ENCODE measurements around the gene PEMT. TPM values are rescaled to one million over a fixed set of nuclear protein-coding genes. Genes with fewer than 3 reads are reported as not detected.

Gene PEMT
- total and polyA plus RNA-seq, 9 donors: 6.6 to 62.8 (median 32.5) TPM

DNA sequence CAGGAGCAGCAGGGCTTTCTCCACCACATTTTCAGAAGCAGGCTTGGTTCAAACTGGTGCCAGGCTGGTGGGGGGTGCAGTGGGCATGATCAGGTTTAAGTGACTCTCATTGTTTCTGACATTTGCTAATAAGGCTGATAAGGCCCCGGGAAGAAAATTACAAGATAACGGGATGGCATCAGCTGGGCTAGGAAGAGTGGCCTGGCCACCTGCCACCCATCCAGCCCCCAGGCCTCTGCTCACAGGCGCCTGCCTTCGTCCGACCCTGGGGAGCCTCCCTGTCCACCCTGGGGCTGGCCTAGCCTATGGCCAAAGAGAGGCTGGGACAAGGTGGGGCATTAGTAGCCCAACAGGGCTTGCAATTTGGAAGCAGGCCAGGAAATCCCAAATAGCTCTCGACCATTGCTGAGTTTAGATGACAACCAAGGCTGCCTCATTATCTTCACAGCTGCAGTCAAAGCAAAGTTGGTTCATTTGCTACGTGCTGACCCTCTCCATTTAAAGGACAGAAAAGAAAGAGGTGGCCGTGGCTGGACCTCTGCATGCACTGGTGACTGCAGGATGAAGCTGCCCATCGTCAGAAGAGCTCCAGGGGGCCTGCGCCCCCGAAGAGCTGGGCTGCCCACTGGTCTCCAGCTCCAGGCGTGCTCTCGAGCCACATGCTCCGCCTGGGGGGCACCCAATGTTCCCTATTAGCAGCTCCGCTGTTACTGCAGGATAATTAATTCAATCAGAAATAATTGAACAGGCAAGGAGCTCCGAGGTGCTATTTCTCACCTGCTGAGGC, 44.9 kb downstream of the PEMT start:
- no peak for DNase-seq
- intact Hi-C loops (cut with DNase I): no loop called here
- no peak overlapping the region for H3K27ac ChIP-seq

DNA sequence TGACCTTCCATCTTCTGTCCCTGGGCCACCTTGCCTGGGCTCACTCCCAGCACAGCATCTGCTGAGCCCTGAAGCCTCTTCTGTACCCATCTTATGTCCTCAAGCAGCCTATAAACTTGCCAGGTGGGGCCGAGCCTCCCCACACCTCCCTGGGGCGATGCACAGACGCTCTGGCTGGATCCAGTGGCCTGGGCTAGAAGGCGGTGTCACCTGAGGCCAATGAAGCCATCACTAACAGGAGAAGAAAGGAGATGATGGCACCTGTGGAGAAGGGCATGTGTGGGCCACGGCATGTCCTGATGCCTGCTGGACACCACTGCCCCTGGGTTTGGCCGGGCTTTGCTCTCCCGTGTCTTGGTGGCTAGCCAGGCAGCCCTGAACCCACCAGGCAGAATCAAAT, 45.5 kb downstream of the PEMT start:
- Histone ChIP-seq H3K36me3 (no peaks in the 10 kb centered on the region), H3K27me3 (no peaks in the 10 kb centered on the region), H3K9me3 (no peaks in the 10 kb centered on the region), H3K4me3 (no peak overlapping the region), H3K4me1 (ENCODE audit: insufficient read depth) (peaks cover 8% of the 10 kb centered on the region), H3K27ac (no peak overlapping the region)
- intact Hi-C loops (cut with DNase I): no loop called here
- DNase-seq: no peak
- 88 to 94% (median 91%) methylated on average over 7 of the region's 7 CpGs for WGBS, 3 donors
- no peak for TF ChIP-seq POLR2A (IDR thresholded peaks at IDR 0.05)
- TF ChIP-seq CTCF (IDR thresholded peaks at IDR 0.05): no peak
- no peak for TF ChIP-seq EP300 (IDR thresholded peaks at IDR 0.05)

More for the DNA sequence above, 44.9 kb downstream of the PEMT start:
- Histone ChIP-seq H3K9me3 (no peaks in the 10 kb centered on the region), H3K27me3 (no peaks in the 10 kb centered on the region), H3K4me3 (no peak overlapping the region), H3K36me3 (no peaks in the 10 kb centered on the region), H3K4me1 (ENCODE audit: insufficient read depth) (peaks cover 6% of the 10 kb centered on the region)
- TF ChIP-seq POLR2A (IDR thresholded peaks at IDR 0.05): no peak
- TF ChIP-seq EP300 (IDR thresholded peaks at IDR 0.05): no peak
- TF ChIP-seq CTCF (IDR thresholded peaks at IDR 0.05): no peak
- 85 to 88% (median 86%) methylated on average over 16 of the region's 16 CpGs for WGBS, 3 donors

GRCh38 chr17:17545031-17545820, 46.3 kb downstream of the PEMT start:
- intact Hi-C loops (cut with DNase I): no loop called here
- no peak for TF ChIP-seq CTCF (IDR thresholded peaks at IDR 0.05)
- TF ChIP-seq EP300 (IDR thresholded peaks at IDR 0.05): no peak
- no peak for TF ChIP-seq POLR2A (IDR thresholded peaks at IDR 0.05)
- DNase-seq: peak in 3 of 5 donors; percentile 64 to 85 (median 66)
- H3K27ac ChIP-seq: no peak overlapping the region
- 66 to 72% (median 71%) methylated on average over 19 to 20 of the region's 20 CpGs for WGBS, 3 donors
- peaks cover 8% of the 10 kb centered on the region for H3K4me1 ChIP-seq (ENCODE audit: insufficient read depth)
- H3K4me3 ChIP-seq: no peak overlapping the region
- no peaks in the 10 kb centered on the region for H3K27me3 ChIP-seq
- no peaks in the 10 kb centered on the region for H3K36me3 ChIP-seq
- no peaks in the 10 kb centered on the region for H3K9me3 ChIP-seq

DNA sequence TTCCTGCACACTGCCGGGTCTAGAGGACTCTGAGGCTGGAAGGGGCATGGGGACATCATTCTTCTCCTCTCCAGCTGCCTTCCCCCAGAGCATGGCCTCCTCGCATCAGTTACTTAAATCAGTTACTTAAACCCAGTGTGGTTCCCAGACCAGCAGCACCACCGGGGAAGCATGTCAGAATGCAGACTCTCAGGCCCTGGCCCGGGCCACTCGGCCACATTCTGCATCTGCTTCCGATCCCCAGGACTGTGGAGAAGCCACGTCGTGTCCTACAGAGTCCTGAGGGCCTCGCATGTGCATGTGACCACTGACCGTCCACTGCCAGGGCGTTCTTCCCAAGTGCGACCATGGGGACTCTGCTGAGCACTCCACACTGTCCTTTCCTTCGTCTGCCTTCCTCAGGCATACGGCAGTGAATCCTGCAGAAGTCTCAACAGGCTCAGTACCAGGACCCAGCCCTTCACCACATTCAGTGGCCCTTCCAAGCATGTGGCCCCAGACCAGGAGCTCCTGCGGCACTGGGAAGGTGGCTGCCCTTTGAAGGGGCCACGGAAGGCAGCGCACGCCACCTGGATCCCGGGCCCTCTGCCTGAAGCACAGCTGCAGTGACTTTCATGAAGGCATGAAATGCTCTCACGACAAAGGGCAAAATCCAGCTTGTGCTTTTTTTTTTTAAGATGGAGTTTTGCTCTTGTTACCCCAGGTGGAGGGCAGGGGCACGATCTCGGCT, 48.4 kb downstream of the PEMT start:
- no peak overlapping the region for H3K4me3 ChIP-seq
- peaks cover 8% of the 10 kb centered on the region for H3K4me1 ChIP-seq (ENCODE audit: insufficient read depth)
- 95 to 97% (median 96%) methylated on average over 22 of the region's 22 CpGs for WGBS, 3 donors

More for the DNA sequence above, 48.4 kb downstream of the PEMT start:
- Histone ChIP-seq H3K36me3 (no peaks in the 10 kb centered on the region), H3K9me3 (no peaks in the 10 kb centered on the region), H3K27me3 (no peaks in the 10 kb centered on the region), H3K27ac (no peak overlapping the region)
- no peak for TF ChIP-seq CTCF (IDR thresholded peaks at IDR 0.05)
- TF ChIP-seq EP300 (IDR thresholded peaks at IDR 0.05): no peak
- TF ChIP-seq POLR2A (IDR thresholded peaks at IDR 0.05): no peak
- intact Hi-C loops (cut with DNase I): no loop called here
- DNase-seq: no peak
